RKO (cell line): ENCODE data around the gene CFAP74.

Experiments used
- DNase-seq: peaks from one replicate; pipeline ENCODE4 v3.0.0-alpha.2; 2016; ENCODE audit warnings: low spot score

The CFAP74 gene

GRCh38 chr1:2018217-2019171 is 14.9 kb upstream of the CFAP74 start:
- no peak for DNase-seq

GRCh38 chr1:2016123-2016522 is 12.5 kb upstream of the CFAP74 start:
- DNase-seq, result no peak

- DNase-seq, result no peak
Observed at GRCh38 chr1:2014741-2015735, 11.5 kb upstream of the CFAP74 start.

- DNase-seq, result no peak
Observed at GRCh38 chr1:2014181-2014580, 10.6 kb upstream of the CFAP74 start.

GRCh38 chr1:2009101-2010053 is 5.8 kb upstream of the CFAP74 start:
- DNase-seq, result no peak

GRCh38 chr1:2004856-2005255 is 1.3 kb upstream of the CFAP74 start:
- DNase-seq, result no peak

GRCh38 chr1:2001773-2002411 is 1.7 kb downstream of the CFAP74 start:
- DNase-seq, result no peak

GRCh38 chr1:2000850-2001249 is 2.7 kb downstream of the CFAP74 start:
- DNase-seq, result no peak

- no peak for DNase-seq
Observed at GRCh38 chr1:2000432-2000831, 3.2 kb downstream of the CFAP74 start.

GRCh38 chr1:1997576-1997975 is 6.0 kb downstream of the CFAP74 start:
- DNase-seq, result no peak

GRCh38 chr1:1996207-1996651 is 7.4 kb downstream of the CFAP74 start:
- no peak for DNase-seq

- DNase-seq, result no peak
Observed at GRCh38 chr1:1994536-1994935, 9.1 kb downstream of the CFAP74 start.

GRCh38 chr1:1990222-1990621 is 13.4 kb downstream of the CFAP74 start:
- DNase-seq, result no peak

GRCh38 chr1:1989789-1990188 is 13.8 kb downstream of the CFAP74 start:
- DNase-seq, result no peak

GRCh38 chr1:1989102-1989542 is 14.5 kb downstream of the CFAP74 start:
- no peak for DNase-seq

- DNase-seq, result no peak
Observed at GRCh38 chr1:1988061-1988945, 15.3 kb downstream of the CFAP74 start.

- DNase-seq, result no peak
Observed at GRCh38 chr1:1987142-1987510, 16.5 kb downstream of the CFAP74 start.

GRCh38 chr1:1986451-1987141 is 17.0 kb downstream of the CFAP74 start:
- no peak for DNase-seq

GRCh38 chr1:1985375-1986050 is 18.1 kb downstream of the CFAP74 start:
- no peak for DNase-seq
